Bronchial epithelial cell (primary cell): ENCODE measurements around the gene NAA16. TPM values are rescaled to one million over a fixed set of nuclear protein-coding genes. Genes with fewer than 3 reads are reported as not detected.
"Not testable (repeated sequence)": the region's sequence is repeated elsewhere in the genome, so short reads cannot be mapped to it uniquely, and the experiment has no call there.

Source experiments
- DNase-seq: peaks from one replicate; pipeline ENCODE4 v3.0.0-alpha.2; 2010; ENCODE audit warnings: low read depth
- FAIRE-seq: peaks from 2 replicates; lab custom pipeline; 2011; peaks lifted over from hg19 to GRCh38; lab: Jason Lieb, UNC
- H3K27me3 ChIP-seq: 2 replicates; pipeline ENCODE4 v1.5.1; 2011; ENCODE audit warnings: low read length; ENCODE audit not compliant: control insufficient read depth, insufficient read depth
- H3K36me3 ChIP-seq: 2 replicates; pipeline ENCODE4 v1.5.1; 2011; ENCODE audit warnings: low read length; ENCODE audit not compliant: control insufficient read depth, insufficient read depth
- H3K4me3 ChIP-seq: 2 replicates; pipeline ENCODE4 v1.5.1; 2011; ENCODE audit warnings: mild to moderate bottlenecking, low read depth, low read length, control low read depth
- CTCF ChIP-seq: IDR thresholded peaks from 2 replicates; pipeline ENCODE4 v1.5.1; 2011; ENCODE audit warnings: mild to moderate bottlenecking, moderate library complexity, low read length, control low read depth, inconsistent platforms; ENCODE audit not compliant: insufficient read depth, severe bottlenecking
- total RNA-seq: library from RNA; depleted of rRNA; stranded (reverse); fragments of >200 nt; gene quantifications from 2 replicates; pipeline ENCODE4 v1.2.1, GENCODE V29; 2014

NAA16 gene
- total RNA-seq, 1 donor from 2014 or later: 7.6 TPM

GRCh38 chr13:41420146-41420545 lies 109.1 kb downstream of the NAA16 start:
- Histone ChIP-seq H3K4me3 (no peak overlapping the region), H3K27me3 (no peaks in the 10 kb centered on the region), H3K36me3 (no peaks in the 10 kb centered on the region)
- TF ChIP-seq CTCF: no peak
- no peak for DNase-seq
- FAIRE-seq: no peak

- not testable (repeated sequence) for DNase-seq, FAIRE-seq
Observed at GRCh38 chr13:41421330-41421729, 110.3 kb downstream of the NAA16 start.

GRCh38 chr13:41421983-41422382 lies 110.9 kb downstream of the NAA16 start:
- not testable (repeated sequence) for FAIRE-seq, H3K4me3 ChIP-seq, H3K27me3 ChIP-seq, DNase-seq, H3K36me3 ChIP-seq

More at GRCh38 chr13:41421330-41421729, 110.3 kb downstream of the NAA16 start:
- not testable (repeated sequence) for H3K36me3 ChIP-seq, H3K4me3 ChIP-seq, H3K27me3 ChIP-seq

- not testable (repeated sequence) for H3K27me3 ChIP-seq, H3K4me3 ChIP-seq, H3K36me3 ChIP-seq, FAIRE-seq, DNase-seq
Observed at GRCh38 chr13:41423259-41423658, 112.2 kb downstream of the NAA16 start.

- not testable (repeated sequence) for DNase-seq, H3K4me3 ChIP-seq, H3K36me3 ChIP-seq, FAIRE-seq, H3K27me3 ChIP-seq
Observed at GRCh38 chr13:41424675-41425074, 113.6 kb downstream of the NAA16 start.

GRCh38 chr13:41426047-41426446 lies 115.0 kb downstream of the NAA16 start:
- H3K36me3 ChIP-seq: no peaks in the 10 kb centered on the region
- FAIRE-seq (no peak), DNase-seq (no peak)
- H3K4me3 ChIP-seq: no peak overlapping the region
- no peak for TF ChIP-seq CTCF
- no peaks in the 10 kb centered on the region for H3K27me3 ChIP-seq

Other genes starting within 250 kb of the NAA16 start
- 6.8 and 10.1 TPM in 2 replicates for gene WBP4, start 249.8 kb upstream of the NAA16 start, total RNA-seq
- 4.6 and 6.3 TPM in 2 replicates for gene KBTBD6, start 178.5 kb upstream of the NAA16 start, total RNA-seq
- gene KBTBD7, start 116.7 kb upstream of the NAA16 start, total RNA-seq: 7.2 and 9.5 TPM in 2 replicates
- 10.0 and 11.4 TPM in 2 replicates for gene MTRF1, start 47.7 kb upstream of the NAA16 start, total RNA-seq
- gene RGCC, start 146.3 kb downstream of the NAA16 start, total RNA-seq: 2.3 and 13.2 TPM in 2 replicates